ENCODE measurements around the gene IL10.

Gene IL10

DNA sequence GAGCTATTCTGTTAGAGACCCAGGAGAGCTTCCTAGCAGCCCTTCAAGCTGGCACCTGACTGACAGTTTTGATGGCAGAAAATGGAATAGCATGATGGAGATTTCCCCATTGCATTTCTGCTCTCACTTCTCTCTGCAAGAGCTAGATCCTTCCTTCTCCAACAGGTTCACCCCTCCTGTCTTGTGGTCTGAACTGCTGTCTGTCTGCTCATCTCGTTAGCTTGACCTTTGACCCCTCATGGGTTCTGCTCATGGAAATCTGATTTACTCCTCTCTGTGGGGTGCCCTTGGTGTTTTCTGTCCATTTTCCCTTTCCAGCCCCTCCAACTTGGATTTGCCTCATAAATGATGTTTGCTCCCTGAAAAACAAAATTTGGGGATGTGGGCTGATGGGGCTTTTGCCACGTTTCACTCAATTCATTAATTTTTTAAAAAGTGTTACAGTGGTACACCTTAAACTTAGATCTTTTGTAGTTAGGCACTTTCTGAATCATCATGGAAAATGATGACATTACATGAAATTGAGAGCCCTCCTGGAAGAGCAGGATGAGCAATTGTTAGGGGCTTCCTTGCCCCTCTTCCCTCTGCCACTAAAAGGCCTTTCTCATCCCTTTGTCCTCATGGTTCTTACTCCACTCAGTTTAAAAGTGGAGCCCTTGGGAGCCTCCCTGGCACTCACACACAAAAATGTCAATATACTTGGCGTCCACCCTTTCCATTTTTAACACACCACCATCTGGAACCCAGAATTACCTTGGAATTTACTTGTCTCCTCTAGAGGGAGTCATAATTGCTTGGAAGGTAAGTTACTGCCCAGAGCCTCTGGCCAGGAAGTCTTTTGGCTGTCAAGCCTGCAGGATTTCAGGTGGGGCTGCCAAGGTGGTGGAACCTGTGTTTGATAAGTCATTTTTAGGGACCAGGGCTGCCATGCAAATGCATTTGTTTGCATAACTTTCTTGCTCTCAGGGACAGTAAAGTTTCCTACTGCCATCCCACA lies 33.6 kb downstream of the IL10 start:
- H3K4me3 Mint-ChIP-seq: peak overlapping the region; percentile 52
- peaks cover 39% of the 10 kb centered on the region for H3K36me3 Mint-ChIP-seq (ENCODE audit: low read depth)
- no peak for DNase-seq
- H3K9me3 Mint-ChIP-seq: no peaks in the 10 kb centered on the region
- no peaks in the 10 kb centered on the region for H3K27me3 Mint-ChIP-seq
- peaks cover 98% of the 10 kb centered on the region for H3K4me1 Mint-ChIP-seq (ENCODE audit: low read depth)
- peak overlapping the region; percentile 91 for H3K27ac Mint-ChIP-seq

- no peaks in the 10 kb centered on the region for H3K27me3 Mint-ChIP-seq
- peaks cover 90% of the 10 kb centered on the region for H3K4me1 Mint-ChIP-seq (ENCODE audit: low read depth)
- DNase-seq: no peak
- peak overlapping the region; percentile 91 for H3K27ac Mint-ChIP-seq
- no peak overlapping the region for H3K4me3 Mint-ChIP-seq
- H3K9me3 Mint-ChIP-seq: no peaks in the 10 kb centered on the region
- peaks cover 47% of the 10 kb centered on the region for H3K36me3 Mint-ChIP-seq (ENCODE audit: low read depth)
Observed at GRCh38 chr1:206737729-206738201, 34.5 kb downstream of the IL10 start.

DNA sequence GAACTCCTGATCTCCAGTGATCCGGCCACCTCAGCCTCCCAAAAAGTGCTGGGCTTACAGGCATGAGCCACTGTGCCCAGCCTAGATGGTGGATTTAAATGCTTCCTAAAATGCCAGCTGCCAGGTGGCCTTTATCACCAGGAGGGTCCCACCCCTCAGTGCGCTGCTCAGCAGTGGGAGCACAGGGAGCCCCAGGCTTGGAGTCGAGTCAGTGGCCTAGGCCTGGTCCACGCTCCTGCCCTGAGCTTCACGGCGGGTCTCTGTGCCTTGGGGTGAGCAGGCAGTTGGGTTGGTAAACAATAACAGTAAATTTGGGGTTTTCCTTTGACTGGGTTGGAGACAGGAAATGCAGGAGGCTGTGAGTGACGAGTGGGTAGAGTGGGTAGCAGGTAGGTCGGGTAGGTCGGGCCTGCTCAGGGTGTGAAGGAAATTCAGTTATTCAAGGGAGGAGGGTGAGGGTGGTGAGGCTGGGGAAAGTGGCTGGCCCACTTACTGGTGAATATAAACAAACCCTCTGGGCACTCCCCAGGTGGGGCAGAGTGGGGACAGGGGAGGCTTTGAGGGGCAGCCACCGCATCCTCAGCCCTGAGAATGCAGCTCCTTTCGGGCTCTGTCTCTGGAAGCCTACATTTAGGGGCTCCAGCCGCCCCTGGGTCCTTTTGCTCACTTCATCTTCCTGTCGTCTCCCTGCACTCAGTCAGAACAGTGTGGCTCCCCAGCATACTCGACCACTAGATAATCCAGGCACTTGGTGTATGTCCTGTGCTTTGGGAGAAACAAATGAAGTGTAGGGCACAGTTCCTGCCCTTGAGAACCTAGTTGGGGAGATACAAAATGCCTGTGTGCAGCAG lies 35.2 kb downstream of the IL10 start:
- Mint-ChIP-seq H3K4me1 (ENCODE audit: low read depth) (peaks cover 85% of the 10 kb centered on the region), H3K4me3 (no peak overlapping the region), H3K27me3 (no peaks in the 10 kb centered on the region), H3K27ac (peak overlapping the region; percentile 91), H3K36me3 (ENCODE audit: low read depth) (peaks cover 54% of the 10 kb centered on the region), H3K9me3 (no peaks in the 10 kb centered on the region)
- no peak for DNase-seq

DNA sequence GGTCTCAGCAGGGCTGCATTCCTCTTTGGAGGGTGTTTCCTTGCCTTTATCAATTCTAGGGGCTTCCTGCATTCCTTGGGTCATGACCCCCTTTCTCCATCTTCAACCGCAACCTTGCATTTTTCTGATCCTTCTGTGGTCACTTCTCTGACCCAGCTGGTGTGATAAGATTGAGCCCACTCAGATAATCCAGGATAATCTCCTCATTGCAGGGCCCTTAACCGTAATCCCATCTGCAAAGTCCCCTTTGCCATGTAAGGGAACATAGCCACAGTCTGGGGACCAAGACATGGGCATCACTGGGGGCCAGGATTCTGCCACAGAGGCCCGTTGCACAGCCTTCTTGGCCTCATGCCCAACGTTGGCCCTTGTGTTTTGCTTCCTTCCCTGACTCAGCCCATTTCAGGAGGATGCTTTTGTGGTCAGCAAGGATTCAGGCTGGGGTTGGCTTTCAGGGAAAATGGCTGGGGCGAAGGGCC lies 36.7 kb downstream of the IL10 start:
- no peaks in the 10 kb centered on the region for H3K27me3 Mint-ChIP-seq
- H3K27ac Mint-ChIP-seq: no peak overlapping the region
- peaks cover 73% of the 10 kb centered on the region for H3K4me1 Mint-ChIP-seq (ENCODE audit: low read depth)
- no peak for DNase-seq
- H3K9me3 Mint-ChIP-seq: no peaks in the 10 kb centered on the region
- H3K4me3 Mint-ChIP-seq: no peak overlapping the region
- H3K36me3 Mint-ChIP-seq (ENCODE audit: low read depth): peaks cover 67% of the 10 kb centered on the region

GRCh38 chr1:206734499-206735142 lies 37.7 kb downstream of the IL10 start:
- Mint-ChIP-seq H3K4me3 (no peak overlapping the region), H3K27ac (no peak overlapping the region), H3K27me3 (no peaks in the 10 kb centered on the region)

DNA sequence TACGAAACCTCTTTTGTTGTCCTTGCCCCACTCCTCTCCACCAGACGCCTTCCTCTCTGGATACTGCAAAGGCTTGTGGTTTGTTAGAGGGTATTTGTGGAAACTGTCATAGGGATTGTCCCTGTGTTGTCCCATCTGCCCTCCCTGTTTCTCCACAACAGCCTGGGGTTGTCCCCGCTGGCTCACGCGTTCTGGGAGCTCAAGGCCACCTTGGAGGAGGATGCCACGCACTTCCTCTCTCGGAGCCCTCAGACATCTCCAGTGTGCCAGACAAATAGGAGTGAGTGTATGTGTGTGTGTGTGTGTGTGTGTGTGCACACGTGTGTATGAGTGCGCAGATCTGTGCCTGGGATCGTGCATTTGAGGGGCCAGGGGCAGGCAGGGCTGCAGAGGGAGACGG lies 39.3 kb downstream of the IL10 start:
- no peak overlapping the region for H3K27ac Mint-ChIP-seq
- no peak for DNase-seq
- no peaks in the 10 kb centered on the region for H3K9me3 Mint-ChIP-seq
- peaks cover 60% of the 10 kb centered on the region for H3K4me1 Mint-ChIP-seq (ENCODE audit: low read depth)
- no peaks in the 10 kb centered on the region for H3K27me3 Mint-ChIP-seq
- H3K36me3 Mint-ChIP-seq (ENCODE audit: low read depth): peaks cover 85% of the 10 kb centered on the region
- no peak overlapping the region for H3K4me3 Mint-ChIP-seq

More at GRCh38 chr1:206734499-206735142, 37.7 kb downstream of the IL10 start:
- H3K9me3 Mint-ChIP-seq: no peaks in the 10 kb centered on the region
- peaks cover 68% of the 10 kb centered on the region for H3K4me1 Mint-ChIP-seq (ENCODE audit: low read depth)
- H3K36me3 Mint-ChIP-seq (ENCODE audit: low read depth): peaks cover 77% of the 10 kb centered on the region
- peak; percentile 87 for DNase-seq

- Mint-ChIP-seq H3K9me3 (no peaks in the 10 kb centered on the region), H3K27me3 (no peaks in the 10 kb centered on the region), H3K36me3 (ENCODE audit: low read depth) (peaks cover 85% of the 10 kb centered on the region), H3K4me3 (no peak overlapping the region), H3K27ac (peak overlapping the region; percentile 16), H3K4me1 (ENCODE audit: low read depth) (peaks cover 55% of the 10 kb centered on the region)
- DNase-seq: no peak
Observed at GRCh38 chr1:206732508-206732907, 39.8 kb downstream of the IL10 start.

GRCh38 chr1:206729507-206729906 lies 42.8 kb downstream of the IL10 start:
- peaks cover 60% of the 10 kb centered on the region for H3K36me3 Mint-ChIP-seq (ENCODE audit: low read depth)
- H3K4me1 Mint-ChIP-seq (ENCODE audit: low read depth): peaks cover 53% of the 10 kb centered on the region
- no peak overlapping the region for H3K4me3 Mint-ChIP-seq
- no peak for DNase-seq
- H3K9me3 Mint-ChIP-seq: no peaks in the 10 kb centered on the region
- H3K27ac Mint-ChIP-seq: no peak overlapping the region
- H3K27me3 Mint-ChIP-seq: no peaks in the 10 kb centered on the region

DNA sequence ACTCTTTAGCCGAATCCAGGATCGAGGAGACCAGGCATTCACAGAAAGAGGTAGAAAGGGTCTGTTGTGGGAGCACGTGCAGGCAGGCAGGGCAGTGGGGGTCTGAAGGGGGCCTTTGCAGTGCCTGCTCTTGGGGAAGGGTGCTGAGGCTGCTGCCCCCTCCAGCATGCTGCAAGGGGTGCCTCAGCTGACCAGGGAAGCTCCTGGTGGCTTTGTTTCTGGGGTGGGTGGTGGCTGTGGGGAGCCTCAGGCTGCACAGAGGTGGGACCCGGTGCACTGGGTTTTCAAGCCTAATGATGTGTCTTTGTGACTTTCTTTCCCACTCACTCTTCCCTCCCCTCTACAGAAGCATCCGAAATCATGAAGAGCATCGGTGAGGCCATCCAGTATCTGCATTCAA lies 43.2 kb downstream of the IL10 start:
- peaks cover 53% of the 10 kb centered on the region for H3K4me1 Mint-ChIP-seq (ENCODE audit: low read depth)
- no peak overlapping the region for H3K4me3 Mint-ChIP-seq
- H3K9me3 Mint-ChIP-seq: no peaks in the 10 kb centered on the region
- no peaks in the 10 kb centered on the region for H3K27me3 Mint-ChIP-seq
- DNase-seq: no peak
- peak overlapping the region; percentile 44 for H3K27ac Mint-ChIP-seq
- H3K36me3 Mint-ChIP-seq (ENCODE audit: low read depth): peaks cover 56% of the 10 kb centered on the region

DNA sequence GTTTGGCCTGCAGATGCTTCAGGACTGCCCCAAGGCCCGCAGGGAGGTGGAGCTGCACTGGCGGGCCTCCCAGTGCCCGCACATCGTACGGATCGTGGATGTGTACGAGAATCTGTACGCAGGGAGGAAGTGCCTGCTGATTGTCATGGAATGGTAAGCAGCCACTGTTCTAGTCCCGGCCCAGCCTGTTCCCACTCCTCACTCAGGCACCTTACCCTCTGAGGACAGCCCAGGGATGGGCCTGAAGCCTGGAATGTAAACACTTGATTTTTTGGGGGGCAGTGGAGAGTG lies 43.7 kb downstream of the IL10 start:
- H3K27ac Mint-ChIP-seq: peak overlapping the region; percentile 44
- no peaks in the 10 kb centered on the region for H3K9me3 Mint-ChIP-seq
- H3K27me3 Mint-ChIP-seq: no peaks in the 10 kb centered on the region
- H3K36me3 Mint-ChIP-seq (ENCODE audit: low read depth): peaks cover 52% of the 10 kb centered on the region
- no peak for DNase-seq
- H3K4me3 Mint-ChIP-seq: no peak overlapping the region
- peaks cover 55% of the 10 kb centered on the region for H3K4me1 Mint-ChIP-seq (ENCODE audit: low read depth)

- H3K4me3 Mint-ChIP-seq: no peak overlapping the region
- DNase-seq: no peak
- H3K36me3 Mint-ChIP-seq (ENCODE audit: low read depth): peaks cover 48% of the 10 kb centered on the region
- peak overlapping the region; percentile 61 for H3K27ac Mint-ChIP-seq
- no peaks in the 10 kb centered on the region for H3K9me3 Mint-ChIP-seq
- peaks cover 57% of the 10 kb centered on the region for H3K4me1 Mint-ChIP-seq (ENCODE audit: low read depth)
- H3K27me3 Mint-ChIP-seq: no peaks in the 10 kb centered on the region
Observed at GRCh38 chr1:206727981-206728696, 44.2 kb downstream of the IL10 start.

GRCh38 chr1:206725109-206725963 lies 47.0 kb downstream of the IL10 start:
- Mint-ChIP-seq H3K4me1 (ENCODE audit: low read depth) (peaks cover 72% of the 10 kb centered on the region), H3K27me3 (no peaks in the 10 kb centered on the region), H3K9me3 (no peaks in the 10 kb centered on the region), H3K4me3 (no peak overlapping the region), H3K36me3 (ENCODE audit: low read depth) (peaks cover 24% of the 10 kb centered on the region), H3K27ac (peak overlapping the region; percentile 61)
- peak; percentile 65 for DNase-seq

GRCh38 chr1:206723805-206724472 lies 48.4 kb downstream of the IL10 start:
- Mint-ChIP-seq H3K27ac (peak overlapping the region; percentile 6), H3K36me3 (ENCODE audit: low read depth) (peaks cover 10% of the 10 kb centered on the region), H3K9me3 (no peaks in the 10 kb centered on the region), H3K4me3 (no peak overlapping the region), H3K27me3 (no peaks in the 10 kb centered on the region), H3K4me1 (ENCODE audit: low read depth) (peaks cover 74% of the 10 kb centered on the region)
- no peak for DNase-seq
